ENCODE results near the gene SIGLEC8. TPM values are rescaled to one million over a fixed set of nuclear protein-coding genes. Genes with fewer than 3 reads are reported as not detected.

Gene SIGLEC8
- total and polyA plus RNA-seq, 9 of the 15 experiments (the other 6 are each of a cell fraction or from before 2014, with no cell fraction given) = 0.04 to 0.65 (median 0.39) TPM

- TF ChIP-seq, protein P1, sequence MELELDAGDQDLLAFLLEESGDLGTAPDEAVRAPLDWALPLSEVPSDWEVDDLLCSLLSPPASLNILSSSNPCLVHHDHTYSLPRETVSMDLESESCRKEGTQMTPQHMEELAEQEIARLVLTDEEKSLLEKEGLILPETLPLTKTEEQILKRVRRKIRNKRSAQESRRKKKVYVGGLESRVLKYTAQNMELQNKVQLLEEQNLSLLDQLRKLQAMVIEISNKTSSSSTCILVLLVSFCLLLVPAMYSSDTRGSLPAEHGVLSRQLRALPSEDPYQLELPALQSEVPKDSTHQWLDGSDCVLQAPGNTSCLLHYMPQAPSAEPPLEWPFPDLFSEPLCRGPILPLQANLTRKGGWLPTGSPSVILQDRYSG (tag; conservative IDR thresholded peaks at IDR 0.05; ENCODE audit: low read depth) = no peak
- TF ChIP-seq, protein P2, sequence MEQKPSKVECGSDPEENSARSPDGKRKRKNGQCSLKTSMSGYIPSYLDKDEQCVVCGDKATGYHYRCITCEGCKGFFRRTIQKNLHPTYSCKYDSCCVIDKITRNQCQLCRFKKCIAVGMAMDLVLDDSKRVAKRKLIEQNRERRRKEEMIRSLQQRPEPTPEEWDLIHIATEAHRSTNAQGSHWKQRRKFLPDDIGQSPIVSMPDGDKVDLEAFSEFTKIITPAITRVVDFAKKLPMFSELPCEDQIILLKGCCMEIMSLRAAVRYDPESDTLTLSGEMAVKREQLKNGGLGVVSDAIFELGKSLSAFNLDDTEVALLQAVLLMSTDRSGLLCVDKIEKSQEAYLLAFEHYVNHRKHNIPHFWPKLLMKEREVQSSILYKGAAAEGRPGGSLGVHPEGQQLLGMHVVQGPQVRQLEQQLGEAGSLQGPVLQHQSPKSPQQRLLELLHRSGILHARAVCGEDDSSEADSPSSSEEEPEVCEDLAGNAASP (IDR thresholded peaks at IDR 0.05) = no peak
- TF ChIP-seq HNRNPL (IDR thresholded peaks at IDR 0.05; ENCODE audit: low read depth, low read length) = no peak
- no peak for TF ChIP-seq ZNF174 (CRISPR knock-in tag; IDR thresholded peaks at IDR 0.05)
- TF ChIP-seq HMGN3 (IDR thresholded peaks at IDR 0.05; ENCODE audit: borderline replicate concordance, extremely low read depth, insufficient read length, low read depth, low read length) = no peak
- TF ChIP-seq JUND (IDR thresholded peaks at IDR 0.05; ENCODE audit: borderline replicate concordance, low read depth, low read length) = no peak
- TF ChIP-seq JUND (tag; IDR thresholded peaks at IDR 0.05; ENCODE audit: borderline replicate concordance, low read depth, low read length) = peak; percentile 28; the same call in 1 of the 3 replicates
- TF ChIP-seq FOXA1 (IDR thresholded peaks at IDR 0.05; ENCODE audit: borderline replicate concordance) = no peak
- TF ChIP-seq ZNF518B (CRISPR knock-in tag; IDR thresholded peaks at IDR 0.05) = no peak
- TF ChIP-seq RBM25 (IDR thresholded peaks at IDR 0.05; ENCODE audit: low read depth, low read length, severe bottlenecking) = no peak
- no peak for TF ChIP-seq MEF2A (IDR thresholded peaks at IDR 0.05; ENCODE audit: control insufficient read depth, low read depth, low read length)
- TF ChIP-seq HEY1 (CRISPR knock-in tag; IDR thresholded peaks at IDR 0.05; ENCODE audit: borderline replicate concordance) = no peak
- no peak for TF ChIP-seq KDM5B (IDR thresholded peaks at IDR 0.05; ENCODE audit: insufficient replicate concordance, low read depth, low read length)
- TF ChIP-seq WHSC1 (IDR thresholded peaks at IDR 0.05; ENCODE audit: low read length) = no peak
- no peak for TF ChIP-seq ZNF584 (CRISPR knock-in tag; IDR thresholded peaks at IDR 0.05; ENCODE audit: low read depth)
- TF ChIP-seq, protein P3, sequence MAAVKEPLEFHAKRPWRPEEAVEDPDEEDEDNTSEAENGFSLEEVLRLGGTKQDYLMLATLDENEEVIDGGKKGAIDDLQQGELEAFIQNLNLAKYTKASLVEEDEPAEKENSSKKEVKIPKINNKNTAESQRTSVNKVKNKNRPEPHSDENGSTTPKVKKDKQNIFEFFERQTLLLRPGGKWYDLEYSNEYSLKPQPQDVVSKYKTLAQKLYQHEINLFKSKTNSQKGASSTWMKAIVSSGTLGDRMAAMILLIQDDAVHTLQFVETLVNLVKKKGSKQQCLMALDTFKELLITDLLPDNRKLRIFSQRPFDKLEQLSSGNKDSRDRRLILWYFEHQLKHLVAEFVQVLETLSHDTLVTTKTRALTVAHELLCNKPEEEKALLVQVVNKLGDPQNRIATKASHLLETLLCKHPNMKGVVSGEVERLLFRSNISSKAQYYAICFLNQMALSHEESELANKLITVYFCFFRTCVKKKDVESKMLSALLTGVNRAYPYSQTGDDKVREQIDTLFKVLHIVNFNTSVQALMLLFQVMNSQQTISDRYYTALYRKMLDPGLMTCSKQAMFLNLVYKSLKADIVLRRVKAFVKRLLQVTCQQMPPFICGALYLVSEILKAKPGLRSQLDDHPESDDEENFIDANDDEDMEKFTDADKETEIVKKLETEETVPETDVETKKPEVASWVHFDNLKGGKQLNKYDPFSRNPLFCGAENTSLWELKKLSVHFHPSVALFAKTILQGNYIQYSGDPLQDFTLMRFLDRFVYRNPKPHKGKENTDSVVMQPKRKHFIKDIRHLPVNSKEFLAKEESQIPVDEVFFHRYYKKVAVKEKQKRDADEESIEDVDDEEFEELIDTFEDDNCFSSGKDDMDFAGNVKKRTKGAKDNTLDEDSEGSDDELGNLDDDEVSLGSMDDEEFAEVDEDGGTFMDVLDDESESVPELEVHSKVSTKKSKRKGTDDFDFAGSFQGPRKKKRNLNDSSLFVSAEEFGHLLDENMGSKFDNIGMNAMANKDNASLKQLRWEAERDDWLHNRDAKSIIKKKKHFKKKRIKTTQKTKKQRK (IDR thresholded peaks at IDR 0.05; ENCODE audit: borderline replicate concordance, low read depth, low read length) = no peak
Measured at GRCh38 chr19:51480590-51480989, 22.3 kb upstream of the SIGLEC8 start (continued).

Measured in K562 (cell line).